Effector memory CD4-positive, alpha-beta T cell (primary cell): ENCODE measurements around the gene HID1.

Experiments used
- DNase-seq, 3 donors: peaks; one replicate each; pipeline ENCODE4 v3.0.0-alpha.2; 2020
- H3K27ac ChIP-seq: 2 replicates; pipeline ENCODE4 v1.7.0; 2013; ENCODE audit warnings: mild to moderate bottlenecking, low read length, moderate library complexity; ENCODE audit not compliant: insufficient read depth, poor library complexity, severe bottlenecking
- H3K27me3 ChIP-seq: replicated peaks from 2 replicates; pipeline ENCODE4 v1.7.0; 2013; ENCODE audit warnings: mild to moderate bottlenecking, low read length; ENCODE audit not compliant: insufficient read depth, control insufficient read depth, poor library complexity, severe bottlenecking
- H3K36me3 ChIP-seq: 2 replicates; pipeline ENCODE4 v1.7.0; 2013; ENCODE audit warnings: mild to moderate bottlenecking, low read length, moderate library complexity; ENCODE audit not compliant: control insufficient read depth, insufficient read depth
- H3K4me1 ChIP-seq: 2 replicates; pipeline ENCODE4 v1.7.0; 2013; ENCODE audit warnings: low read length, mild to moderate bottlenecking; ENCODE audit not compliant: control insufficient read depth, insufficient read depth, poor library complexity, severe bottlenecking
- H3K4me3 ChIP-seq: 2 replicates; pipeline ENCODE4 v1.7.0; 2013; ENCODE audit warnings: low read length, low read depth, mild to moderate bottlenecking; ENCODE audit not compliant: insufficient read depth, poor library complexity, severe bottlenecking
- H3K9me3 ChIP-seq: 2 replicates; pipeline ENCODE4 v1.7.0; 2013; ENCODE audit warnings: mild to moderate bottlenecking, low read length, moderate library complexity; ENCODE audit not compliant: control insufficient read depth

The HID1 gene

GRCh38 chr17:74951680-74952421 is 20.7 kb downstream of the HID1 start:
- H3K27ac ChIP-seq: no peak overlapping the region
- H3K4me3 ChIP-seq: no peak overlapping the region
- H3K36me3 ChIP-seq: no peaks in the 10 kb centered on the region
- no peaks in the 10 kb centered on the region for H3K9me3 ChIP-seq
- H3K27me3 ChIP-seq: no peaks in the 10 kb centered on the region
- DNase-seq: no peak
- no peaks in the 10 kb centered on the region for H3K4me1 ChIP-seq

- Histone ChIP-seq H3K9me3 (no peaks in the 10 kb centered on the region), H3K4me1 (no peaks in the 10 kb centered on the region), H3K27me3 (no peaks in the 10 kb centered on the region), H3K27ac (no peak overlapping the region), H3K4me3 (no peak overlapping the region), H3K36me3 (no peaks in the 10 kb centered on the region)
- DNase-seq: no peak
Observed at GRCh38 chr17:74951065-74951464, 21.5 kb downstream of the HID1 start.

GRCh38 chr17:74950207-74950606 is 22.4 kb downstream of the HID1 start:
- Histone ChIP-seq H3K4me3 (no peak overlapping the region), H3K27ac (no peak overlapping the region), H3K27me3 (no peaks in the 10 kb centered on the region), H3K4me1 (no peaks in the 10 kb centered on the region), H3K36me3 (no peaks in the 10 kb centered on the region), H3K9me3 (no peaks in the 10 kb centered on the region)
- DNase-seq: no peak

- Histone ChIP-seq H3K27me3 (no peaks in the 10 kb centered on the region), H3K4me3 (no peak overlapping the region), H3K36me3 (no peaks in the 10 kb centered on the region), H3K27ac (no peak overlapping the region), H3K4me1 (no peaks in the 10 kb centered on the region), H3K9me3 (no peaks in the 10 kb centered on the region)
- DNase-seq: no peak
Observed at GRCh38 chr17:74949455-74950115, 23.0 kb downstream of the HID1 start.

GRCh38 chr17:74947041-74947754 is 25.4 kb downstream of the HID1 start:
- Histone ChIP-seq H3K36me3 (no peaks in the 10 kb centered on the region), H3K27ac (no peak overlapping the region), H3K4me1 (no peaks in the 10 kb centered on the region), H3K9me3 (no peaks in the 10 kb centered on the region), H3K27me3 (no peaks in the 10 kb centered on the region), H3K4me3 (no peak overlapping the region)
- no peak for DNase-seq

- Histone ChIP-seq H3K4me3 (no peak overlapping the region), H3K27ac (no peak overlapping the region), H3K4me1 (no peaks in the 10 kb centered on the region), H3K9me3 (no peaks in the 10 kb centered on the region), H3K36me3 (no peaks in the 10 kb centered on the region), H3K27me3 (no peaks in the 10 kb centered on the region)
- DNase-seq: no peak
Observed at GRCh38 chr17:74946641-74947040, 25.9 kb downstream of the HID1 start.

- no peaks in the 10 kb centered on the region for H3K27me3 ChIP-seq
- H3K36me3 ChIP-seq: no peaks in the 10 kb centered on the region
- no peak for DNase-seq
- H3K9me3 ChIP-seq: no peaks in the 10 kb centered on the region
- no peak overlapping the region for H3K27ac ChIP-seq
- no peak overlapping the region for H3K4me3 ChIP-seq
- H3K4me1 ChIP-seq: no peaks in the 10 kb centered on the region
Observed at GRCh38 chr17:74945543-74945942, 27.0 kb downstream of the HID1 start.

GRCh38 chr17:74943808-74944522 is 28.6 kb downstream of the HID1 start:
- no peak overlapping the region for H3K27ac ChIP-seq
- H3K4me3 ChIP-seq: no peak overlapping the region
- H3K9me3 ChIP-seq: no peaks in the 10 kb centered on the region
- H3K4me1 ChIP-seq: no peaks in the 10 kb centered on the region
- no peak for DNase-seq
- no peaks in the 10 kb centered on the region for H3K27me3 ChIP-seq
- no peaks in the 10 kb centered on the region for H3K36me3 ChIP-seq

- DNase-seq: no peak
- Histone ChIP-seq H3K9me3 (no peaks in the 10 kb centered on the region), H3K27ac (no peak overlapping the region), H3K4me3 (no peak overlapping the region), H3K36me3 (no peaks in the 10 kb centered on the region), H3K27me3 (peaks cover 14% of the 10 kb centered on the region), H3K4me1 (peaks cover under 1% of the 10 kb centered on the region)
Observed at GRCh38 chr17:74941128-74941725, 31.3 kb downstream of the HID1 start.
